Liver (tissue), 3 donors: ENCODE results near the gene GBP1.

Experiments used
- GABPA ChIP-seq, 2 donors: IDR thresholded peaks in 1 of 2; conservative IDR thresholded peaks in 1 of 2; 2 replicates each; pipeline ENCODE4 v1.6.1; 2016; ENCODE audit warnings: antibody characterized with exemption in 2 of 2, mild to moderate bottlenecking in 1 of 2, moderate library complexity in 1 of 2
- HNF4A ChIP-seq, 2 donors: conservative IDR thresholded peaks; 2 replicates each; pipeline ENCODE4 v1.6.1; 2016; ENCODE audit warnings: antibody characterized with exemption in 2 of 2, mild to moderate bottlenecking in 2 of 2
- NR2F2 ChIP-seq: IDR thresholded peaks from 2 replicates; pipeline ENCODE4 v1.6.1; 2016; ENCODE audit warnings: antibody characterized with exemption
- RAD21 ChIP-seq, 2 donors: IDR thresholded peaks; 2 replicates each; pipeline ENCODE4 v1.6.1; 2016; ENCODE audit warnings: antibody characterized with exemption in 2 of 2, mild to moderate bottlenecking in 2 of 2
- RXRA ChIP-seq, 2 donors: IDR thresholded peaks; 2 replicates each; pipeline ENCODE4 v1.6.1; 2017 to 2018; ENCODE audit warnings: antibody characterized with exemption in 2 of 2, mild to moderate bottlenecking in 1 of 2
- SP1 ChIP-seq: IDR thresholded peaks from 2 replicates; pipeline ENCODE4 v1.6.1; 2018; ENCODE audit warnings: antibody characterized with exemption, mild to moderate bottlenecking
- TAF1 ChIP-seq: conservative IDR thresholded peaks from 2 replicates; pipeline ENCODE4 v1.6.1; 2016; ENCODE audit warnings: antibody characterized with exemption, mild to moderate bottlenecking
- TF ChIP-seq, protein P1 (sequence below): fragments of 150-350 bp; IDR thresholded peaks from 2 replicates; pipeline ENCODE4 v1.5.1; 2017; ENCODE audit warnings: improper control_type of control experiment, low read depth, low read length; ENCODE audit not compliant: missing input control
- TF ChIP-seq, protein P2 (sequence below): IDR thresholded peaks from 2 replicates; pipeline ENCODE4 v1.6.1; 2016; ENCODE audit warnings: antibody characterized with exemption
- TF ChIP-seq, protein P3 (sequence below): IDR thresholded peaks from 2 replicates; pipeline ENCODE4 v1.6.1; 2016; ENCODE audit warnings: antibody characterized with exemption, mild to moderate bottlenecking
- TF ChIP-seq, protein P4 (sequence below): IDR thresholded peaks from 2 replicates; pipeline ENCODE4 v1.6.1; 2016; ENCODE audit warnings: antibody characterized with exemption
- donor health status: healthy.
- donor health status: healthy.

DNA sequence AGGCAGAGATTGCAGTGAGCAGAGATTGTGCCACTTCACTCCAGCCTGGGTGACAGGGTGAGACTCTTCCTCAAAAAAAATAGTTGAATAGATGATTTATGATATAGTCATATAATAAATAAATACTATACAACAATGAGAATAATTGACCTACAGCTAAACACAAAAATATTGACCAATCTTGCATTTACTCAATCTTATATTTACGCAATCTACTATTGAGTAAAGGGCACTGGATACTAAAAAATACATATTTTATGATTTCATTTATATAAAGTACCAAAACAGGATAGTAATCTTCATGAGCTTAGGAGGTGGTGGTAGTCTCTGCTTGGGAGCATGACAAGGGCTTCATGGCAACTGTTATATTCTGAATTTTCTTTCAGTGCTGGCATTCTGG is 23.3 kb downstream of the GBP1 start:
- TF ChIP-seq GABPA (IDR thresholded peaks at IDR 0.05 in 1 of 2, conservative IDR thresholded peaks at IDR 0.05 in 1 of 2) (no peak), HNF4A (conservative IDR thresholded peaks at IDR 0.05) (no peak), TAF1 (no peak), SP1 (no peak), RAD21 (IDR thresholded peaks at IDR 0.05) (no peak), RXRA (IDR thresholded peaks at IDR 0.05) (no peak), NR2F2 (no peak)
- TF ChIP-seq, protein P1, sequence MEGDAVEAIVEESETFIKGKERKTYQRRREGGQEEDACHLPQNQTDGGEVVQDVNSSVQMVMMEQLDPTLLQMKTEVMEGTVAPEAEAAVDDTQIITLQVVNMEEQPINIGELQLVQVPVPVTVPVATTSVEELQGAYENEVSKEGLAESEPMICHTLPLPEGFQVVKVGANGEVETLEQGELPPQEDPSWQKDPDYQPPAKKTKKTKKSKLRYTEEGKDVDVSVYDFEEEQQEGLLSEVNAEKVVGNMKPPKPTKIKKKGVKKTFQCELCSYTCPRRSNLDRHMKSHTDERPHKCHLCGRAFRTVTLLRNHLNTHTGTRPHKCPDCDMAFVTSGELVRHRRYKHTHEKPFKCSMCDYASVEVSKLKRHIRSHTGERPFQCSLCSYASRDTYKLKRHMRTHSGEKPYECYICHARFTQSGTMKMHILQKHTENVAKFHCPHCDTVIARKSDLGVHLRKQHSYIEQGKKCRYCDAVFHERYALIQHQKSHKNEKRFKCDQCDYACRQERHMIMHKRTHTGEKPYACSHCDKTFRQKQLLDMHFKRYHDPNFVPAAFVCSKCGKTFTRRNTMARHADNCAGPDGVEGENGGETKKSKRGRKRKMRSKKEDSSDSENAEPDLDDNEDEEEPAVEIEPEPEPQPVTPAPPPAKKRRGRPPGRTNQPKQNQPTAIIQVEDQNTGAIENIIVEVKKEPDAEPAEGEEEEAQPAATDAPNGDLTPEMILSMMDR = no peak
- TF ChIP-seq, protein P2, sequence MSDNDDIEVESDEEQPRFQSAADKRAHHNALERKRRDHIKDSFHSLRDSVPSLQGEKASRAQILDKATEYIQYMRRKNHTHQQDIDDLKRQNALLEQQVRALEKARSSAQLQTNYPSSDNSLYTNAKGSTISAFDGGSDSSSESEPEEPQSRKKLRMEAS = no peak
- TF ChIP-seq, protein P3, sequence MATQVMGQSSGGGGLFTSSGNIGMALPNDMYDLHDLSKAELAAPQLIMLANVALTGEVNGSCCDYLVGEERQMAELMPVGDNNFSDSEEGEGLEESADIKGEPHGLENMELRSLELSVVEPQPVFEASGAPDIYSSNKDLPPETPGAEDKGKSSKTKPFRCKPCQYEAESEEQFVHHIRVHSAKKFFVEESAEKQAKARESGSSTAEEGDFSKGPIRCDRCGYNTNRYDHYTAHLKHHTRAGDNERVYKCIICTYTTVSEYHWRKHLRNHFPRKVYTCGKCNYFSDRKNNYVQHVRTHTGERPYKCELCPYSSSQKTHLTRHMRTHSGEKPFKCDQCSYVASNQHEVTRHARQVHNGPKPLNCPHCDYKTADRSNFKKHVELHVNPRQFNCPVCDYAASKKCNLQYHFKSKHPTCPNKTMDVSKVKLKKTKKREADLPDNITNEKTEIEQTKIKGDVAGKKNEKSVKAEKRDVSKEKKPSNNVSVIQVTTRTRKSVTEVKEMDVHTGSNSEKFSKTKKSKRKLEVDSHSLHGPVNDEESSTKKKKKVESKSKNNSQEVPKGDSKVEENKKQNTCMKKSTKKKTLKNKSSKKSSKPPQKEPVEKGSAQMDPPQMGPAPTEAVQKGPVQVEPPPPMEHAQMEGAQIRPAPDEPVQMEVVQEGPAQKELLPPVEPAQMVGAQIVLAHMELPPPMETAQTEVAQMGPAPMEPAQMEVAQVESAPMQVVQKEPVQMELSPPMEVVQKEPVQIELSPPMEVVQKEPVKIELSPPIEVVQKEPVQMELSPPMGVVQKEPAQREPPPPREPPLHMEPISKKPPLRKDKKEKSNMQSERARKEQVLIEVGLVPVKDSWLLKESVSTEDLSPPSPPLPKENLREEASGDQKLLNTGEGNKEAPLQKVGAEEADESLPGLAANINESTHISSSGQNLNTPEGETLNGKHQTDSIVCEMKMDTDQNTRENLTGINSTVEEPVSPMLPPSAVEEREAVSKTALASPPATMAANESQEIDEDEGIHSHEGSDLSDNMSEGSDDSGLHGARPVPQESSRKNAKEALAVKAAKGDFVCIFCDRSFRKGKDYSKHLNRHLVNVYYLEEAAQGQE = no peak
- TF ChIP-seq, protein P4, sequence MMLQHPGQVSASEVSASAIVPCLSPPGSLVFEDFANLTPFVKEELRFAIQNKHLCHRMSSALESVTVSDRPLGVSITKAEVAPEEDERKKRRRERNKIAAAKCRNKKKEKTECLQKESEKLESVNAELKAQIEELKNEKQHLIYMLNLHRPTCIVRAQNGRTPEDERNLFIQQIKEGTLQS = no peak
